Endothelial cell (in vitro differentiated cells): ENCODE data around the gene SSBP3. TPM values are rescaled to one million over a fixed set of nuclear protein-coding genes. Genes with fewer than 3 reads are reported as not detected.
A peak's percentile ranks its signal among the peaks of the same experiment; 100 is the strongest.
"Not testable (repeated sequence)": the region's sequence is repeated elsewhere in the genome, so short reads cannot be mapped to it uniquely, and the experiment has no call there.

Experiments
- DNase-seq: peaks from one replicate; pipeline ENCODE4 v3.0.0; 2021; ENCODE audit warnings: low spot score
- H3K27ac Mint-ChIP-seq: one replicate; pipeline ENCODE4 v1.8.0; 2021; ENCODE audit warnings: mixed read lengths, inconsistent platforms; ENCODE audit not compliant: unreplicated experiment
- H3K27me3 Mint-ChIP-seq: one replicate; pipeline ENCODE4 v1.8.0; 2021; ENCODE audit warnings: mild to moderate bottlenecking, moderate library complexity, mixed read lengths, inconsistent platforms; ENCODE audit not compliant: unreplicated experiment
- H3K36me3 Mint-ChIP-seq: one replicate; pipeline ENCODE4 v1.8.0; 2021; ENCODE audit warnings: mild to moderate bottlenecking, low read depth, mixed read lengths, inconsistent platforms; ENCODE audit not compliant: unreplicated experiment
- H3K4me1 Mint-ChIP-seq: one replicate; pipeline ENCODE4 v1.8.0; 2021; ENCODE audit warnings: mild to moderate bottlenecking, mixed read lengths, inconsistent platforms; ENCODE audit not compliant: unreplicated experiment
- H3K4me3 Mint-ChIP-seq: one replicate; pipeline ENCODE4 v1.8.0; 2021; ENCODE audit warnings: mild to moderate bottlenecking, mixed read lengths, inconsistent platforms; ENCODE audit not compliant: unreplicated experiment
- H3K9me3 Mint-ChIP-seq: one replicate; pipeline ENCODE4 v1.8.0; 2021; ENCODE audit warnings: mixed read lengths, inconsistent platforms; ENCODE audit not compliant: unreplicated experiment
- total RNA-seq: library from RNA; stranded (reverse); fragmentation: NEBNext Ultra II Directional; extraction: Animal tissue kit (Norgen Biotek cat#: 25700); gene quantifications from one replicate; pipeline ENCODE4 v1.2.1, GENCODE V29; 2021; ENCODE audit not compliant: unreplicated experiment
- TF ChIP-seq, protein P1 (sequence below): fragments of 200-600 bp; sonication (generic); IDR thresholded peaks from one replicate; pipeline ENCODE4 v1.5.0; 2021; ENCODE audit warnings: antibody characterized with exemption; ENCODE audit not compliant: unreplicated experiment

Gene SSBP3
- total RNA-seq, 1 donor from 2014 or later, result 142 TPM

DNA sequence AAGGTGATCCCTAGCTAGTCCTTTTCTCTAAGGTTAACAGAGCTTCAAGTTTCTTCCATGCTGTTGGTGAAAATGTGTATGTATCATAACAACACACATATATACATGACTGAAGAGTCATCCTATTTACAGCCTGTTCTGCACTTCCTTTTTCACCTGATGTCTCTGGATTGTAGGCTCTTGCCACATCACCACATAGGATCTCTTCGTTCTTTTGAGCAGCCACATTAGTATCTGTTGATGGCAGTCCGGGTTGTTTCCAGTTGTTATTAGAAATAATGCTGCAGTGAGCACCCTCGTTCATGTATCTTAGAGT lies 186.5 kb downstream of the SSBP3 start:
- peaks cover 27% of the 10 kb centered on the region for H3K36me3 Mint-ChIP-seq
- TF ChIP-seq, protein P1, sequence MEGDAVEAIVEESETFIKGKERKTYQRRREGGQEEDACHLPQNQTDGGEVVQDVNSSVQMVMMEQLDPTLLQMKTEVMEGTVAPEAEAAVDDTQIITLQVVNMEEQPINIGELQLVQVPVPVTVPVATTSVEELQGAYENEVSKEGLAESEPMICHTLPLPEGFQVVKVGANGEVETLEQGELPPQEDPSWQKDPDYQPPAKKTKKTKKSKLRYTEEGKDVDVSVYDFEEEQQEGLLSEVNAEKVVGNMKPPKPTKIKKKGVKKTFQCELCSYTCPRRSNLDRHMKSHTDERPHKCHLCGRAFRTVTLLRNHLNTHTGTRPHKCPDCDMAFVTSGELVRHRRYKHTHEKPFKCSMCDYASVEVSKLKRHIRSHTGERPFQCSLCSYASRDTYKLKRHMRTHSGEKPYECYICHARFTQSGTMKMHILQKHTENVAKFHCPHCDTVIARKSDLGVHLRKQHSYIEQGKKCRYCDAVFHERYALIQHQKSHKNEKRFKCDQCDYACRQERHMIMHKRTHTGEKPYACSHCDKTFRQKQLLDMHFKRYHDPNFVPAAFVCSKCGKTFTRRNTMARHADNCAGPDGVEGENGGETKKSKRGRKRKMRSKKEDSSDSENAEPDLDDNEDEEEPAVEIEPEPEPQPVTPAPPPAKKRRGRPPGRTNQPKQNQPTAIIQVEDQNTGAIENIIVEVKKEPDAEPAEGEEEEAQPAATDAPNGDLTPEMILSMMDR, result no peak
- H3K9me3 Mint-ChIP-seq, result no peaks in the 10 kb centered on the region
- H3K27me3 Mint-ChIP-seq, result peaks cover 12% of the 10 kb centered on the region
- peak overlapping the region; percentile 92 for H3K27ac Mint-ChIP-seq
- no peak for DNase-seq
- peaks cover 21% of the 10 kb centered on the region for H3K4me1 Mint-ChIP-seq
- H3K4me3 Mint-ChIP-seq, result peak overlapping the region; percentile 53

DNA sequence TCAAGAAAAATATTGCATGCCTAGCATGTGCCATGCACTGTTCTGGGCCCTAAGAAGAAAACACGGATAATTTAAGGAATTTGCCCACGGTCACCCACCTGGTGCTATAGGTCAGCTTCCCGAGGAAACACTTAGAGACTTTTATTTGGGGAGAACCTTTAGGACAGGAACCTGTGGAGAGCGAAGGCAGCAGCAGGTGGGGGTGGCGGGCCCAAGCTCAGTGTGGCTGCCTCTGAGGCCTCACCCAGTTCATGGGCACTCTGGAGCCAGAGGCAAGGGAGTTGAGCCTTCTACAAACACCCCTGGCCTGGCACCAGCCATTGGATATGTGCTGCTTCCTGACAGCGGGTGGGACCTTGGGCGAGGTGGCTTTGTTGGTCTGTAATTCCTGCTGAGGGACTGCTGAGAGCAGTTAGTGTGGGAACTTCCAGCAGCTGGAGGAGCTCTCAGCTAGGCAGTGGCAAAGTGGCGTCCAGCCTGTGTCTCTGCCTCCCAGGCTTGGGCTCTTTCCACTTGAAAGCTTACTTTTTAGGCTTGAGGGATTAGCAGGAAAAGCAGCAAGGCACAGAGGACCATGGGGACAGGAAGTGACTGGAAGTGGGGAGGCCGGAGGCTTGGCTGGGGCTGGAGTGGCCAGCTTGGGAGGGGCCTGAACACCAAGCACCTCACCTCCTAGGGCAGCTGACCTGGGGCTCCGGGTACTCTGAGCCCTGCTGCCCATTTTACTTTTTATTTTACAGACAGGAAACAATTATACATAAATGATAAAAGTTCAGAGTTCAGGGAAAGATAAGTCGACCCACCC lies 187.1 kb downstream of the SSBP3 start:
- no peak overlapping the region for H3K4me3 Mint-ChIP-seq
- peak overlapping the region; percentile 92 for H3K27ac Mint-ChIP-seq
- H3K27me3 Mint-ChIP-seq, result peaks cover 10% of the 10 kb centered on the region
- TF ChIP-seq, protein P1, result no peak
- peaks cover 21% of the 10 kb centered on the region for H3K4me1 Mint-ChIP-seq
- no peaks in the 10 kb centered on the region for H3K9me3 Mint-ChIP-seq
- peaks cover 31% of the 10 kb centered on the region for H3K36me3 Mint-ChIP-seq
- DNase-seq, result no peak

DNA sequence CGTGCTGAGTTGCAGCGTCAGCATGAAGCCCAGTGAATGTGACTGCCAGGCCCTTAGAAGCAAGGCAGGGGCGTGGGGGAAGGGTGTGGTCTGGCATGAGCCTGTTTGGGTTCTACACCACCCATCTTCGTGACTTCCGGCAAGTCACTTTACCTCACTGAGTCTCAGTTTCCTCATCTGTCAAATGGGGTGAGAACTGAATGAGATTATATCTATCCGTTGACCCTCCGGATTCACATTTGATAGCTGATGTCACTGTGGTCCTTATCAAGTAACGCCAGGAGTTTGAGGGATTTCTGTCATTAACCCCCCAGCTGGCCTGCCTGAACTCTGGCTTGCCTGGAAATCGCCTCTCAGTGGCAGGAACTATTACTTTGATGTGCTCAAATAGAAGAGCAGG lies 190.7 kb downstream of the SSBP3 start:
- TF ChIP-seq, protein P1, result no peak
- Mint-ChIP-seq H3K27me3 (peaks cover 5% of the 10 kb centered on the region), H3K4me3 (peak overlapping the region; percentile 25), H3K36me3 (peaks cover 50% of the 10 kb centered on the region), H3K9me3 (no peaks in the 10 kb centered on the region), H3K4me1 (peaks cover 21% of the 10 kb centered on the region), H3K27ac (no peak overlapping the region)
- no peak for DNase-seq

DNA sequence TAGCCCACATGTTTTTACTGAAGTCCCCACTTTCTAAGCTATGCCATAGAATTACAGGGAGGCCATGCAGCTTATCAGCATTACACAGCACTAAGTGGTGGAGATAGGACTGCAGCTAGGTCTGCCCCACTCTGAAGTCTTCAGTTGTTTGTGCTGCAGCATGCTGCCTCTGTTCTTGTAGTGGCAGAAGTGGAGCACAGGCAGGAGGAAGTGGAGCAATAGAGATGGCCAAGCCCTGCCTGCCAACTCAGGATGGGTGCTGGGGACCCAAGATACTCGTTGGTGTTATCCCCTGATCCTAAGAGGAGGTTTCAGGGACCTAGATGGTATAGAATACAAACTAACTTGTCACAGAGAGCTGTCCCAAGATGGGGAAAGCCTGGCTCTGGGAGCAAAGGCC lies 193.3 kb downstream of the SSBP3 start:
- no peak for DNase-seq
- TF ChIP-seq, protein P1, result no peak
- peaks cover 3% of the 10 kb centered on the region for H3K4me1 Mint-ChIP-seq
- peaks cover 52% of the 10 kb centered on the region for H3K36me3 Mint-ChIP-seq
- H3K27ac Mint-ChIP-seq, result no peak overlapping the region
- H3K4me3 Mint-ChIP-seq, result no peak overlapping the region
- peaks cover 3% of the 10 kb centered on the region for H3K27me3 Mint-ChIP-seq
- H3K9me3 Mint-ChIP-seq, result no peaks in the 10 kb centered on the region

DNA sequence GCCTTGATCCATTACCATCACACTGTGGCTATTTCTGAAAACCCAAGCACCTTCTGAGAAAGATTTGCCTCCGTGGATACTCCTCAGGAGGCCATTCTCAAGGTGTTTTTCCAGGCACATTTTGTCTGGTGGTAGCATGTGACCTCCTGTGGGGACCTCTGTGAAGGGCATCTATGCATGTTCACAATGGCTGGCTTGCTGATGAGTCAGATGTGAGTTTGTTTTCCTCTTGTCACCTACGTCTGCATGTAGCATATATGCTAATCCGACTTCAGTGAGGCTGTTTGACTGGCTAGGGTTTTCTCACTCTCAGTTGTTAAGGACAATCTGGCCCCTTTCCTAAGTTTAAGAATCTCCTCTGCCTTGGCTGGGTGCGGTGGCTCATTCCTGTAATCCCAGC lies 198.3 kb downstream of the SSBP3 start:
- DNase-seq, H3K4me1 Mint-ChIP-seq, H3K9me3 Mint-ChIP-seq, H3K27ac Mint-ChIP-seq, H3K27me3 Mint-ChIP-seq, H3K4me3 Mint-ChIP-seq: not testable (repeated sequence)
- H3K36me3 Mint-ChIP-seq, result peaks cover 45% of the 10 kb centered on the region
